Measurements from ENCODE around the gene USP19.
A peak's percentile ranks its signal among the peaks of the same experiment; 100 is the strongest.

USP19 gene

DNA sequence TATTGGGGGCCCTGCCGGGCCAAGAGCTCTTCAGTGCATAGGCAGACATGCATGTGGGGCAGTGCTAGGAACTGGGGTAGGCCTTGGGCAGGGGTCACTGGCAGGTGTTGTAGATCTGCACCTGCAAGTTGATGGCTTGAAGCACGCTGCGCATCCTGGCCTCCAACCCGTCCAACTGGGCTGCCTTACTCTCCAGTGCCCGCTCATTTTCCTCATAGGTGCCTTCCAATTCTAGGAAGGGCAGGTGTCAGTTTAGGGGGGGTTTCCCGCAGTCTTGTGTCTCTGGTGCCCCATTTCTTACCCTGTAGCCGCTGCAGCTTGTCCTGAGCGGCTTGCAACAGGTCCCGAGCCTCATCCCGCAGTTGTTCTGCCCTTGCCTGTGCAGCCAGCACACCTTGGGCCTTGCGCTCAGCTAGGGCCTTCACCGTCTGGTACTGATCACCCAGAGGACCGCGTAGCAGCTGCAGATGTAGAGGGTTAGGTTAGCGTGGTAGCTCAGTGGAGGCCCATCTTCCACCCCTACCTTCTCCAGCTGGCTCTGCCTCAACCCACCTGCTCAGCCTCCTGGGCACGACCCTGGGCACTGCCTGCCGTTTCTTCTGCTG, 611 bp upstream of the USP19 start:
- TF ChIP-seq, protein P1, sequence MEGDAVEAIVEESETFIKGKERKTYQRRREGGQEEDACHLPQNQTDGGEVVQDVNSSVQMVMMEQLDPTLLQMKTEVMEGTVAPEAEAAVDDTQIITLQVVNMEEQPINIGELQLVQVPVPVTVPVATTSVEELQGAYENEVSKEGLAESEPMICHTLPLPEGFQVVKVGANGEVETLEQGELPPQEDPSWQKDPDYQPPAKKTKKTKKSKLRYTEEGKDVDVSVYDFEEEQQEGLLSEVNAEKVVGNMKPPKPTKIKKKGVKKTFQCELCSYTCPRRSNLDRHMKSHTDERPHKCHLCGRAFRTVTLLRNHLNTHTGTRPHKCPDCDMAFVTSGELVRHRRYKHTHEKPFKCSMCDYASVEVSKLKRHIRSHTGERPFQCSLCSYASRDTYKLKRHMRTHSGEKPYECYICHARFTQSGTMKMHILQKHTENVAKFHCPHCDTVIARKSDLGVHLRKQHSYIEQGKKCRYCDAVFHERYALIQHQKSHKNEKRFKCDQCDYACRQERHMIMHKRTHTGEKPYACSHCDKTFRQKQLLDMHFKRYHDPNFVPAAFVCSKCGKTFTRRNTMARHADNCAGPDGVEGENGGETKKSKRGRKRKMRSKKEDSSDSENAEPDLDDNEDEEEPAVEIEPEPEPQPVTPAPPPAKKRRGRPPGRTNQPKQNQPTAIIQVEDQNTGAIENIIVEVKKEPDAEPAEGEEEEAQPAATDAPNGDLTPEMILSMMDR (IDR thresholded peaks at IDR 0.05; ENCODE audit: control insufficient read depth, insufficient read depth, low read depth, low read length, missing control alignments): no peak
- DNase-seq (ENCODE audit: low read depth): no peak
- no peak overlapping the region; the same call in 1 of the 2 replicates for H3K4me3 ChIP-seq (ENCODE audit: control insufficient read depth, low read depth, low read length)

DNA sequence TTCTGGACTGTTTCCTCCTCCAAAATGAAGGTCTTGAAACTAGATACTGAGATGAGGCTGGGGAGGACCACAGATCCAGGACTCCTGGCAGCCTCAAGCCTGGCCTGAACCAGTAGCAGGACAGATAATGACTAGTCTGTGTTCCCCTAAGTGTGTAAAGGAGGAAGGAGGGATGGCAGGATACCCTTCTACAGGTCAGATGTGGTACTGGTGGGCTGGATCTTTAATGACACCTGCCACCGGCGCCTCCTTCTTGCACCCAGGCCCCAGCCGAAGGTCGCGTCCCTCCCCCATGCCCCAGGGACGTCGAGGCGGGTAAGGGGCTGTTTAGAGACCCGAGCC, 556 bp downstream of the USP19 start:
- H3K4me3 ChIP-seq (ENCODE audit: control insufficient read depth, low read depth, low read length): peak overlapping the region; percentile 71
- TF ChIP-seq, protein P1 (IDR thresholded peaks at IDR 0.05; ENCODE audit: control insufficient read depth, insufficient read depth, low read depth, low read length, missing control alignments): no peak
- no peak for DNase-seq (ENCODE audit: low read depth)

DNA sequence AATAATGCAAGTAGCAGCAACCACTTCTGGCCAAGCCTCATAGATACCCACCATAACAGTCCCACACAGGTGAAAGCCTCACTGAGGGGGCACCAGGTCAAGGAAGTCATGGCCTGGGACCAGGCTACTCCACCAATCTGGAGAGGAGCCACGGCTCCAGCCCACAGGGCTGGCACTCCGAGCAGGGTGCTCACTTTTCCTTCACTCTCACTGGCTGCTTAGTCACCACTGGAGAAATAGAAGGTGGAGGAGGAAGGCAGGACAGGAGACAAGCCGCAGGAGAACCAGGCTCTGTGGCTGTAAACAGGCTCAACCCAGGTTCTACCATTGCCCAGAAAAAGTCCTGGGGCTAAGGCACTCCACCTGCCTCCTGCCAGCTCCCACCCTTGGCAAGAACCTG, 1.2 kb downstream of the USP19 start:
- H3K4me3 ChIP-seq (ENCODE audit: control insufficient read depth, low read depth, low read length): peak overlapping the region; percentile 71
- TF ChIP-seq, protein P1 (IDR thresholded peaks at IDR 0.05; ENCODE audit: control insufficient read depth, insufficient read depth, low read depth, low read length, missing control alignments): no peak
- no peak for DNase-seq (ENCODE audit: low read depth)

DNA sequence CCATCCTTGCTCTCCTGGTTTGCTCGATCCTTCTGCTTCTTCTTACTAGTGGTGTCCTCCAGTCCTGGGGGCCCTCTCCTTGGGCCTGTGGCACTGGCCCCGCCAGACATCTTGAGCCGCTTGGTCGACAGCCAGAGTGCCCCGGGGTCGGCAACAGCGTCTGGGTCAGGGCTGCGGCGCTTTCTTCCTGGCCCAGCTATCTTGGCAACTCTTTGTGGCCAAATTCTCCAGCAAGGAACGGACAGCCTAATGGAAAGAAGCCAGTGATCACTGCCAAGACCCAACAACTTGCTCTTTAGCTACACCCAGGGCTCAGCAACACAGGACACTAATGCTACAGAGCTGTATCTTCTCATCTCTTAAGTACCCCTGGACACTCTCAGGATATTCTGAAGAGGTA, 1.6 kb downstream of the USP19 start:
- no peak for DNase-seq (ENCODE audit: low read depth)
- TF ChIP-seq, protein P1 (IDR thresholded peaks at IDR 0.05; ENCODE audit: control insufficient read depth, insufficient read depth, low read depth, low read length, missing control alignments): no peak
- no peak overlapping the region for H3K4me3 ChIP-seq (ENCODE audit: control insufficient read depth, low read depth, low read length)

DNA sequence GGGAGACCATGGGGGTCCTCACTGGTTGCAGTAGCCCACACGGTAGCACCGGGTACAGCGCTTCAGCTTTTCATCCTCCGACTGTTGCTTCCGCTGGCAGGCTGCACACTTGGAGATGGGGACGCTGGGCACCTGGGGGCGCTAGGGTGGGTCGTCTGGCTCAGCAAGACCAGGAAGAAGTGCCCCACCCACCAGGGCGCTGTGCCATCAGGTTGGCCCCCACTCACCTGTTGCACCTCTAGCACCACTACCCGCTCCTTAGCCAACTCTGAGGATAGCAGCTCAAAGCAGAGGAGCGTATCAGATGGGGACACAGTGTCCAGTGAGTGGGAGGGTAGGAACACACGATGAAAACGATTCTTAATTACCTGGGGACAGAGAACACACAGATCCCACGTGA, 8.4 kb downstream of the USP19 start:
- DNase-seq (ENCODE audit: low read depth): no peak
- H3K4me3 ChIP-seq (ENCODE audit: control insufficient read depth, low read depth, low read length): no peak overlapping the region
- TF ChIP-seq, protein P1 (IDR thresholded peaks at IDR 0.05; ENCODE audit: control insufficient read depth, insufficient read depth, low read depth, low read length, missing control alignments): no peak

DNA sequence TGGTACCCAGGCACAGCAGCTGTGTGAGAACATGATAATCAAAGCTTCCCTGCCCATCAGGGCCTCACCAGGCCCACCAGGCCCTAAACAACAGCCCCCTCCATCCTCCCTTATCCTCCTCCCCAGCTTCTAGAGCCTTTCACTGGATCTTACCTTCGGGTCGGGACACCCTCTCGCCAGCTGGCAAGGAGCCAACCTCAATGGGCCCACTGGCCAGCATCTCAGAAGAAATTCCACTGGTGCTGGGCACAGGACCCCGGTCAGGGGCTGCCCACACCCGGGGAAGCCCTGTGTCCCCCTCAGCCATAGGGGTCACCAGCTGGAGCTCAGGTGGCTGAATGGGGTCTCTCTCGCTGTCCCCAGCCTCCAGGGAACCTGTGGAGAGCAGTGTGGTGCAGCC, 9.3 kb downstream of the USP19 start:
- TF ChIP-seq, protein P1 (IDR thresholded peaks at IDR 0.05; ENCODE audit: control insufficient read depth, insufficient read depth, low read depth, low read length, missing control alignments): no peak
- DNase-seq (ENCODE audit: low read depth): no peak

DNA sequence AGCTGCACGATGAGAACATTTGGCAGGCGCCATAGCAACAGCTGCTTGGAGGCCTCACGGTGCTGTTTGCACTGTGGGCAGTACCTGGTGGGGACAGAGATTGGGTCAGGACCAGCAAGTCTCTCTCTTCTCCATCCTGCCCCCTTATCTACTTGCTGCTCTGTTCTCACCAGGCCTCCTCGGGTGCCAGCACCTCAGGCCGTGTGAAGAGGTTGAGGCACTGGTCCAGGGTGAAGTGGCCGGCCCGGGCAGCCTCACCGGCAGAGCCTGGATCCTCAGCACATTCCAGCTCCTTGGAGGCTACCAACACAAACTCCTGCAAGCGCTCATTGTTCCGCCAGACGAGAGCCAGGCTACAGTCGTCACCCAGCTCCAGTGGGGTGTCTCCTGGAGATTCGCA, 9.8 kb downstream of the USP19 start:
- H3K4me3 ChIP-seq (ENCODE audit: control insufficient read depth, low read depth, low read length): no peak overlapping the region
- TF ChIP-seq, protein P1 (IDR thresholded peaks at IDR 0.05; ENCODE audit: control insufficient read depth, insufficient read depth, low read depth, low read length, missing control alignments): no peak
- no peak for DNase-seq (ENCODE audit: low read depth)

More for the DNA sequence above, 9.3 kb downstream of the USP19 start:
- no peak overlapping the region for H3K4me3 ChIP-seq (ENCODE audit: control insufficient read depth, low read depth, low read length)

All from AG09309 (cell line).